ENCODE data around the gene UEVLD.

DNA sequence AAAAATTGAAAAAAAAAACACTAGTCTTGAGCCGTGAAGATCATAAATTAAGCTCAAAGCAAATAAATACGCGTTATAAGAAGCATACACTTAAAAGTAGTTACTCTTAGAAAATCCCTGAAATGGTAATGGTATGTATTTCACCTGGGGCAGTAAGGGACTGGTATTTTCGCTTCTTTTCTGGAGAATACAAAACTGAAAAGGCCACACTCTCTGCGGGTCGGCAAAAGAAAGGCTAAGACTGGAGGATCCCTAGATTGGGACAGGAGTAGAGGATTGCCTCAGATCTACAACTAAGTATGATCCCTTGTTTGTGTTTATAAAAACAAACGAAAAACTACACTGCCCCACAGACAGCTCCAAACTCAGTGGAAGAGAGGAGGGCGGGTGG, 62.4 kb downstream of the UEVLD start:
- TF ChIP-seq, protein P1, sequence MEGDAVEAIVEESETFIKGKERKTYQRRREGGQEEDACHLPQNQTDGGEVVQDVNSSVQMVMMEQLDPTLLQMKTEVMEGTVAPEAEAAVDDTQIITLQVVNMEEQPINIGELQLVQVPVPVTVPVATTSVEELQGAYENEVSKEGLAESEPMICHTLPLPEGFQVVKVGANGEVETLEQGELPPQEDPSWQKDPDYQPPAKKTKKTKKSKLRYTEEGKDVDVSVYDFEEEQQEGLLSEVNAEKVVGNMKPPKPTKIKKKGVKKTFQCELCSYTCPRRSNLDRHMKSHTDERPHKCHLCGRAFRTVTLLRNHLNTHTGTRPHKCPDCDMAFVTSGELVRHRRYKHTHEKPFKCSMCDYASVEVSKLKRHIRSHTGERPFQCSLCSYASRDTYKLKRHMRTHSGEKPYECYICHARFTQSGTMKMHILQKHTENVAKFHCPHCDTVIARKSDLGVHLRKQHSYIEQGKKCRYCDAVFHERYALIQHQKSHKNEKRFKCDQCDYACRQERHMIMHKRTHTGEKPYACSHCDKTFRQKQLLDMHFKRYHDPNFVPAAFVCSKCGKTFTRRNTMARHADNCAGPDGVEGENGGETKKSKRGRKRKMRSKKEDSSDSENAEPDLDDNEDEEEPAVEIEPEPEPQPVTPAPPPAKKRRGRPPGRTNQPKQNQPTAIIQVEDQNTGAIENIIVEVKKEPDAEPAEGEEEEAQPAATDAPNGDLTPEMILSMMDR (IDR thresholded peaks at IDR 0.05; ENCODE audit: insufficient read depth, low read depth, low read length) = no peak
- TF ChIP-seq EZH2 (IDR thresholded peaks at IDR 0.05; ENCODE audit: insufficient read depth, low read length) = no peak

All from astrocyte (in vitro differentiated cells and primary cell).